H9 (cell line): ENCODE results near the gene IL31. TPM values are rescaled to one million over a fixed set of nuclear protein-coding genes. Genes with fewer than 3 reads are reported as not detected.

ENCODE experiments used
- DNase-seq: peaks from one replicate; pipeline ENCODE4 v3.0.0-alpha.2; 2017
- H2AFZ ChIP-seq: one replicate; pipeline ENCODE4 v1.6.1; 2013; ENCODE audit warnings: mild to moderate bottlenecking, low read length, control low read depth, moderate library complexity
- H2AK5ac ChIP-seq: 2 replicates; pipeline ENCODE4 v1.6.1; 2013; ENCODE audit warnings: low read length, control low read depth, mixed read lengths; ENCODE audit not compliant: insufficient read length
- H2BK120ac ChIP-seq: one replicate; pipeline ENCODE4 v1.6.1; 2013; ENCODE audit warnings: low read depth, mild to moderate bottlenecking, low read length, control low read depth, inconsistent platforms; ENCODE audit not compliant: poor library complexity, severe bottlenecking
- H2BK12ac ChIP-seq: 2 replicates; pipeline ENCODE4 v1.6.1; 2013; ENCODE audit warnings: low read length, control low read depth, mixed read lengths, low read depth; ENCODE audit not compliant: insufficient read length
- H2BK15ac ChIP-seq: 2 replicates; pipeline ENCODE4 v1.6.1; 2013; ENCODE audit warnings: low read depth, low read length, control low read depth
- H2BK20ac ChIP-seq: one replicate; pipeline ENCODE4 v1.6.1; 2013; ENCODE audit warnings: low read depth, mild to moderate bottlenecking, low read length, control low read depth, inconsistent platforms; ENCODE audit not compliant: poor library complexity, severe bottlenecking
- H2BK5ac ChIP-seq: 2 replicates; pipeline ENCODE4 v1.6.1; 2013; ENCODE audit warnings: low read length, control low read depth, mixed read lengths; ENCODE audit not compliant: insufficient read length
- H3K14ac ChIP-seq: 2 replicates; pipeline ENCODE4 v1.6.1; 2013; ENCODE audit warnings: low read length, control low read depth; ENCODE audit not compliant: insufficient read depth
- H3K18ac ChIP-seq: 2 replicates; pipeline ENCODE4 v1.6.1; 2013; ENCODE audit warnings: low read depth, mild to moderate bottlenecking, mixed read lengths, low read length, control low read depth; ENCODE audit not compliant: insufficient read length
- H3K23ac ChIP-seq: 2 replicates; pipeline ENCODE4 v1.6.1; 2013; ENCODE audit warnings: low read length, control low read depth, mixed read lengths, low read depth; ENCODE audit not compliant: insufficient read length
- H3K23me2 ChIP-seq: 2 replicates; pipeline ENCODE4 v1.6.1; 2013; ENCODE audit warnings: low read depth, mild to moderate bottlenecking, mixed read lengths, low read length, control low read depth; ENCODE audit not compliant: insufficient read length, poor library complexity, severe bottlenecking
- H3K27ac ChIP-seq: 2 replicates; pipeline ENCODE4 v1.5.1; 2013; ENCODE audit warnings: low read length, control low read depth, mixed read lengths, low read depth; ENCODE audit not compliant: insufficient read length
- H3K27me3 ChIP-seq: 2 replicates; pipeline ENCODE4 v1.6.1; 2013; ENCODE audit warnings: low read length, control low read depth, inconsistent platforms; ENCODE audit not compliant: insufficient read depth
- H3K4ac ChIP-seq: 2 replicates; pipeline ENCODE4 v1.6.1; 2013; ENCODE audit warnings: low read depth, mild to moderate bottlenecking, control low read depth, inconsistent platforms, low read length, moderate library complexity
- H3K4me1 ChIP-seq: 2 replicates; pipeline ENCODE4 v1.6.1; 2013; ENCODE audit warnings: low read length, control low read depth, inconsistent platforms; ENCODE audit not compliant: insufficient read depth
- H3K4me2 ChIP-seq: 2 replicates; pipeline ENCODE4 v1.6.1; 2013; ENCODE audit warnings: low read length, control low read depth, mixed read lengths; ENCODE audit not compliant: insufficient read length, insufficient read depth
- H3K56ac ChIP-seq: 2 replicates; pipeline ENCODE4 v1.6.1; 2013; ENCODE audit warnings: low read depth, mild to moderate bottlenecking, mixed read lengths, low read length, control low read depth; ENCODE audit not compliant: insufficient read length
- H3K79me1 ChIP-seq: 2 replicates; pipeline ENCODE4 v1.6.1; 2013; ENCODE audit warnings: low read depth, mild to moderate bottlenecking, moderate library complexity, low read length, control low read depth, inconsistent platforms; ENCODE audit not compliant: insufficient read depth, poor library complexity, severe bottlenecking
- H3K79me2 ChIP-seq: 2 replicates; pipeline ENCODE4 v1.6.1; 2013; ENCODE audit warnings: low read length, control low read depth, inconsistent platforms; ENCODE audit not compliant: insufficient read depth
- H3K9ac ChIP-seq: 2 replicates; pipeline ENCODE4 v1.6.1; 2013; ENCODE audit warnings: low read length, control low read depth, mixed read lengths; ENCODE audit not compliant: insufficient read length; ENCODE audit errors: extremely low read depth
- H3K9me3 ChIP-seq: one replicate; pipeline ENCODE4 v1.6.1; 2013; ENCODE audit warnings: low read depth, low read length, inconsistent platforms; ENCODE audit not compliant: control insufficient read depth
- H3T11ph ChIP-seq: one replicate; pipeline ENCODE4 v1.6.1; 2013; ENCODE audit warnings: mild to moderate bottlenecking, low read length, control low read depth, inconsistent platforms
- H4K20me1 ChIP-seq: one replicate; pipeline ENCODE4 v1.6.1; 2013; ENCODE audit not compliant: control insufficient read depth, insufficient read length, insufficient read depth
- H4K5ac ChIP-seq: 2 replicates; pipeline ENCODE4 v1.6.1; 2013; ENCODE audit warnings: low read depth, mild to moderate bottlenecking, mixed read lengths, low read length, control low read depth; ENCODE audit not compliant: insufficient read length
- H4K8ac ChIP-seq: replicated peaks from 2 replicates; pipeline ENCODE4 v1.6.1; 2013; ENCODE audit warnings: low read length, control low read depth, mixed read lengths, low read depth; ENCODE audit not compliant: insufficient read length
- H4K91ac ChIP-seq: 2 replicates; pipeline ENCODE4 v1.6.1; 2013; ENCODE audit warnings: low read depth, mild to moderate bottlenecking, moderate library complexity, mixed read lengths, low read length, control low read depth; ENCODE audit not compliant: insufficient read length
- H3K27ac Mint-ChIP-seq, 3 experiments: 2 replicates in 2 of 3; 3 replicates in 1 of 3; pipeline ENCODE4 v1.8.0; 2020 to 2021; ENCODE audit warnings: mixed read lengths in 3 of 3, mild to moderate bottlenecking in 1 of 3, moderate library complexity in 1 of 3
- H3K27me3 Mint-ChIP-seq: 2 replicates; pipeline ENCODE4 v1.8.0; 2021; ENCODE audit warnings: low read depth, mild to moderate bottlenecking, moderate library complexity, mixed read lengths
- H3K36me3 Mint-ChIP-seq, 3 experiments: 2 replicates in 2 of 3; 3 replicates in 1 of 3; pipeline ENCODE4 v1.8.0; 2020 to 2021; ENCODE audit warnings: low read depth in 3 of 3, mixed read lengths in 3 of 3; ENCODE audit not compliant: insufficient read depth in 1 of 3
- H3K4me1 Mint-ChIP-seq, 2 experiments: 2 replicates each; pipeline ENCODE4 v1.8.0; 2020; ENCODE audit warnings: mixed read lengths in 2 of 2
- H3K4me3 Mint-ChIP-seq, 2 experiments: 2 replicates in 1 of 2; 3 replicates in 1 of 2; pipeline ENCODE4 v1.8.0; 2020 to 2021; ENCODE audit warnings: mild to moderate bottlenecking in 2 of 2, mixed read lengths in 2 of 2, moderate library complexity in 1 of 2
- H3K9me3 Mint-ChIP-seq, 2 experiments: 2 replicates in 1 of 2; 3 replicates in 1 of 2; pipeline ENCODE4 v1.8.0; 2020; ENCODE audit warnings: mild to moderate bottlenecking in 2 of 2, mixed read lengths in 2 of 2, moderate library complexity in 1 of 2
- CTCF ChIP-seq: fragments of 200-600 bp; sonication (generic); conservative IDR thresholded peaks from 3 replicates; pipeline ENCODE4 v1.8.0; 2021; ENCODE audit warnings: antibody characterized with exemption, mild to moderate bottlenecking
- WGBS: extraction: QIAGEN DNeasy Blood & Tissue Kit; methylation state at CpG from one replicate; pipeline ENCODE4 v1.1.7; 2013; ENCODE audit warnings: missing lambda C conversion rate, low lambda C conversion rate, mixed read lengths; ENCODE audit not compliant: insufficient read length; ENCODE audit errors: extremely low coverage; 5-methylcytosine and 5-hydroxymethylcytosine counted together
- total RNA-seq: library from RNA; stranded (reverse); gene quantifications from 2 replicates; pipeline ENCODE4 v1.2.1, GENCODE V29; 2021

Gene IL31
- total RNA-seq, 1 experiment from 2014 or later, result not detected

GRCh38 chr12:122183588-122183940, 9.5 kb upstream of the IL31 start:
- H3T11ph ChIP-seq, result no peak overlapping the region
- no peak overlapping the region for H4K91ac ChIP-seq
- H3K9me3 Mint-ChIP-seq, result no peaks in the 10 kb centered on the region; a peak in 1 of 5 replicates
- H3K9me3 ChIP-seq, result no peaks in the 10 kb centered on the region
- no peak overlapping the region for H3K56ac ChIP-seq
- DNase-seq, result no peak
- no peak overlapping the region for H3K18ac ChIP-seq
- peaks cover 1% of the 10 kb centered on the region for H4K20me1 ChIP-seq
- H3K4me1 Mint-ChIP-seq, result peaks cover 3 to 8% of the 10 kb centered on the region in 2 experiments; a peak in 2 of 4 replicates
- no peak overlapping the region for H3K27ac ChIP-seq
- H3K79me2 ChIP-seq, result no peaks in the 10 kb centered on the region
- no peak overlapping the region for H3K27ac Mint-ChIP-seq
- H3K79me1 ChIP-seq, result no peaks in the 10 kb centered on the region
- no peak overlapping the region for H4K5ac ChIP-seq
- H3K9ac ChIP-seq, result no peak overlapping the region
- H3K4ac ChIP-seq, result no peak overlapping the region
- no peak for TF ChIP-seq CTCF
- H3K27me3 Mint-ChIP-seq, result peaks cover 29% of the 10 kb centered on the region
- H2BK5ac ChIP-seq, result no peak overlapping the region
- no peak overlapping the region for H2BK120ac ChIP-seq
- H3K36me3 Mint-ChIP-seq, result no peaks in the 10 kb centered on the region; a peak in 2 of 7 replicates
- no peak overlapping the region for H2BK20ac ChIP-seq
- no peak overlapping the region for H2AK5ac ChIP-seq
- WGBS, result no CpG with 5 or more reads among the region's 10 CpGs
- H2AFZ ChIP-seq, result no peak overlapping the region
- no peaks in the 10 kb centered on the region for H3K23me2 ChIP-seq
- no peak overlapping the region for H2BK15ac ChIP-seq
- H3K4me3 Mint-ChIP-seq, result peak overlapping the region; percentile 66 to 78
- no peaks in the 10 kb centered on the region for H3K27me3 ChIP-seq
- no peak overlapping the region for H2BK12ac ChIP-seq
- H3K14ac ChIP-seq, result no peak overlapping the region
- peak overlapping the region; percentile 28 for H3K4me2 ChIP-seq
- no peak overlapping the region for H3K23ac ChIP-seq
- no peak overlapping the region for H4K8ac ChIP-seq
- H3K4me1 ChIP-seq, result no peaks in the 10 kb centered on the region
